ENCODE results near the gene ANKRD45. TPM values are rescaled to one million over a fixed set of nuclear protein-coding genes. Genes with fewer than 3 reads are reported as not detected.
"Not testable (repeated sequence)": the region's sequence is repeated elsewhere in the genome, so short reads cannot be mapped to it uniquely, and the experiment has no call there.

Gene ANKRD45
- total RNA-seq, result 0.47 TPM

- no peak for DNase-seq (ENCODE audit: low spot score)
Observed at GRCh38 chr1:173669491-173669941, at the start of gene ANKRD45. ANKRD45 (minus strand) TSS chr1:173669851; CDS start chr1:173659418, 10,433 bp downstream.

- no peak for DNase-seq (ENCODE audit: low spot score)
Observed at GRCh38 chr1:173717238-173717637, 47.6 kb upstream of the ANKRD45 start.

- no peak for DNase-seq (ENCODE audit: low spot score)
Observed at GRCh38 chr1:173715538-173715844, 45.8 kb upstream of the ANKRD45 start.

GRCh38 chr1:173714759-173715537 is 45.3 kb upstream of the ANKRD45 start, which contains the start of gene KLHL20:
KLHL20 (plus strand) TSS chr1:173714981; CDS start chr1:173716044, 1,063 bp downstream.
- peak; percentile 87 for DNase-seq (ENCODE audit: low spot score)

- DNase-seq (ENCODE audit: low spot score), result no peak
Observed at GRCh38 chr1:173714441-173714758, 44.7 kb upstream of the ANKRD45 start.

- no peak for DNase-seq (ENCODE audit: low spot score)
Observed at GRCh38 chr1:173708787-173709186, 39.1 kb upstream of the ANKRD45 start.

- no peak for DNase-seq (ENCODE audit: low spot score)
Observed at GRCh38 chr1:173705117-173705516, 35.5 kb upstream of the ANKRD45 start.

GRCh38 chr1:173702736-173703135 is 33.1 kb upstream of the ANKRD45 start:
- DNase-seq (ENCODE audit: low spot score), result no peak

- not testable (repeated sequence) for DNase-seq (ENCODE audit: low spot score)
Observed at GRCh38 chr1:173701299-173701698, 31.6 kb upstream of the ANKRD45 start.

- no peak for DNase-seq (ENCODE audit: low spot score)
Observed at GRCh38 chr1:173693238-173693637, 23.6 kb upstream of the ANKRD45 start.

- DNase-seq (ENCODE audit: low spot score), result no peak
Observed at GRCh38 chr1:173688300-173688699, 18.6 kb upstream of the ANKRD45 start.

GRCh38 chr1:173685121-173685520 is 15.5 kb upstream of the ANKRD45 start:
- DNase-seq (ENCODE audit: low spot score), result not testable (repeated sequence)

- not testable (repeated sequence) for DNase-seq (ENCODE audit: low spot score)
Observed at GRCh38 chr1:173683838-173684237, 14.2 kb upstream of the ANKRD45 start.

GRCh38 chr1:173682184-173682583 is 12.5 kb upstream of the ANKRD45 start:
- no peak for DNase-seq (ENCODE audit: low spot score)

- DNase-seq (ENCODE audit: low spot score), result not testable (repeated sequence)
Observed at GRCh38 chr1:173680152-173680551, 10.5 kb upstream of the ANKRD45 start.

GRCh38 chr1:173674496-173674895 is 4.8 kb upstream of the ANKRD45 start:
- DNase-seq (ENCODE audit: low spot score), result not testable (repeated sequence)

- DNase-seq (ENCODE audit: low spot score), result no peak
Observed at GRCh38 chr1:173666646-173667045, 3.0 kb downstream of the ANKRD45 start.

GRCh38 chr1:173663159-173663558 is 6.5 kb downstream of the ANKRD45 start:
- no peak for DNase-seq (ENCODE audit: low spot score)

- no peak for DNase-seq (ENCODE audit: low spot score)
Observed at GRCh38 chr1:173661763-173662162, 7.9 kb downstream of the ANKRD45 start.

GRCh38 chr1:173661271-173661670 is 8.4 kb downstream of the ANKRD45 start:
- DNase-seq (ENCODE audit: low spot score), result no peak

GRCh38 chr1:173660306-173660705 is 9.3 kb downstream of the ANKRD45 start:
- no peak for DNase-seq (ENCODE audit: low spot score)

GRCh38 chr1:173648880-173649605 is 20.6 kb downstream of the ANKRD45 start:
- DNase-seq (ENCODE audit: low spot score), result no peak

GRCh38 chr1:173646656-173647055 is 23.0 kb downstream of the ANKRD45 start:
- DNase-seq (ENCODE audit: low spot score), result no peak

Data from ureter (tissue), 1 donor.